ENCODE data around the gene TAF4B. TPM values are rescaled to one million over a fixed set of nuclear protein-coding genes. Genes with fewer than 3 reads are reported as not detected.

TAF4B gene
- total RNA-seq, 4 donors from 2014 or later: 6.7 to 28.2 (median 11.9) TPM

DNA sequence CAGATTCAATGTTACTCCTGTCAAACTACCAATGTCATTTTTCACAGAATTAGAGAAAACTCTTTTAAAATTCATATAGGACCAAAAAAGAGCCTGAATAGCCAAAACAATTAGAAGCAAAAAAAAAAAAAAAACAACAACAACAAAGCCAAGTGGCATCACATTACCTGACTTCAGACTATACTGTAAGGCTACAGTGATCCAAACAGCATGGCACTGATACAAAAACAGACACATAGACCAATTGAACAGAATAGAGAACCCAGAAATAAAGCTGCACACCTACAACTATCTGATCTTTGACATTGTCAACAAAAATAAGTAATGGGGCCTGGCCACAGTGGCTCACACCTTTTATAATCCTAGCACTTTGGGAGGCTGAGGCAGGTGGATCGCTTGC, 53.2 kb downstream of the TAF4B start:
- Histone ChIP-seq H3K27me3 (no peaks in the 10 kb centered on the region), H3K9me3 (no peaks in the 10 kb centered on the region), H3K4me3 (no peak overlapping the region), H3K4me1 (no peaks in the 10 kb centered on the region), H3K36me3 (no peaks in the 10 kb centered on the region), H3K27ac (no peak overlapping the region)
- no peak for DNase-seq
- no peak for TF ChIP-seq POLR2A (IDR thresholded peaks at IDR 0.05)
- TF ChIP-seq CTCF (IDR thresholded peaks at IDR 0.05): no peak
- intact Hi-C loops (cut with DNase I; ENCODE audit: low total_unique reads): no loop called here

- intact Hi-C loops (cut with DNase I; ENCODE audit: low total_unique reads): no loop called here
- Histone ChIP-seq H3K4me3 (no peak overlapping the region), H3K4me1 (no peaks in the 10 kb centered on the region), H3K36me3 (no peaks in the 10 kb centered on the region), H3K27ac (no peak overlapping the region), H3K27me3 (no peaks in the 10 kb centered on the region), H3K9me3 (no peaks in the 10 kb centered on the region)
- TF ChIP-seq POLR2A (IDR thresholded peaks at IDR 0.05): no peak
- TF ChIP-seq CTCF (IDR thresholded peaks at IDR 0.05): no peak
- no peak for DNase-seq
Observed at GRCh38 chr18:26286008-26286407, 59.8 kb downstream of the TAF4B start.

- Histone ChIP-seq H3K9me3 (no peaks in the 10 kb centered on the region), H3K27ac (no peak overlapping the region), H3K36me3 (no peaks in the 10 kb centered on the region), H3K4me1 (no peaks in the 10 kb centered on the region), H3K27me3 (no peaks in the 10 kb centered on the region), H3K4me3 (no peak overlapping the region)
- TF ChIP-seq CTCF (IDR thresholded peaks at IDR 0.05) (no peak), POLR2A (IDR thresholded peaks at IDR 0.05) (no peak)
- DNase-seq: no peak
- intact Hi-C loops (cut with DNase I; ENCODE audit: low total_unique reads): no loop called here
Observed at GRCh38 chr18:26287644-26288043, 61.4 kb downstream of the TAF4B start.

DNA sequence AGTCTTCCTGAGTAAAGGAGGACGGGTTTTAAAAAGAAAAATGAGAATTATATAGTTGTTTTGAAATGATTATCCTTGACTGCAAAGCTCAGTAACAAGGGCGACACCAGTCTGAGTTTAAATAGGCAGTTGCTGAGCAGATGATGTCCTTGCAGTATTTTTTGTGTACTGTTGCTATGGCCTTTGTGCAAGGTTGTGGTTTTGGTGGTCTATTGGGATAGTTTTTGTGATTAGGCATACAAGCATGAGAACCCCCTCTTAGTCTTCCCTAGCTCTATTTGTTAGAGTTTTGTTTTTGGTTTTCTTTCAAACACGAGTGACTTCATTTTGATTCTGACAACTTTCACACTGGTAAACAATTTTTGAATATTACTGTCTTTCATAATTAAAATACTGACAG, 64.1 kb downstream of the TAF4B start:
- Histone ChIP-seq H3K9me3 (no peaks in the 10 kb centered on the region), H3K4me1 (no peaks in the 10 kb centered on the region), H3K36me3 (no peaks in the 10 kb centered on the region), H3K4me3 (no peak overlapping the region), H3K27me3 (no peaks in the 10 kb centered on the region), H3K27ac (no peak overlapping the region)
- TF ChIP-seq CTCF (IDR thresholded peaks at IDR 0.05): no peak
- no peak for TF ChIP-seq POLR2A (IDR thresholded peaks at IDR 0.05)
- no peak for DNase-seq
- intact Hi-C loops (cut with DNase I; ENCODE audit: low total_unique reads): no loop called here

GRCh38 chr18:26293982-26294381, 67.7 kb downstream of the TAF4B start:
- H3K36me3 ChIP-seq: no peaks in the 10 kb centered on the region
- intact Hi-C loops (cut with DNase I; ENCODE audit: low total_unique reads): no loop called here
- no peaks in the 10 kb centered on the region for H3K4me1 ChIP-seq
- no peaks in the 10 kb centered on the region for H3K27me3 ChIP-seq
- H3K27ac ChIP-seq: no peak overlapping the region
- no peaks in the 10 kb centered on the region for H3K9me3 ChIP-seq
- TF ChIP-seq POLR2A (IDR thresholded peaks at IDR 0.05) (no peak), CTCF (IDR thresholded peaks at IDR 0.05) (no peak)
- no peak for DNase-seq
- no peak overlapping the region for H3K4me3 ChIP-seq
